ENCODE data around the gene SLC1A1.
"Not testable (repeated sequence)": the region's sequence is repeated elsewhere in the genome, so short reads cannot be mapped to it uniquely, and the experiment has no call there.

GRCh38 chr9:4530831-4531230, 40.6 kb downstream of the SLC1A1 start:
- TF ChIP-seq POLR2AphosphoS5 (IDR thresholded peaks at IDR 0.05; ENCODE audit: low read depth); JUNB (IDR thresholded peaks at IDR 0.05; ENCODE audit: unreplicated experiment); CTCF (conservative IDR thresholded peaks at IDR 0.05; ENCODE audit: low read depth in 2 of 2); EZH2 (IDR thresholded peaks at IDR 0.05; ENCODE audit: low read depth, unreplicated experiment); EZH2phosphoT487 (IDR thresholded peaks at IDR 0.05; ENCODE audit: unreplicated experiment); REST (IDR thresholded peaks at IDR 0.05; ENCODE audit: unreplicated experiment); ZNF114 (CRISPR knock-in tag; IDR thresholded peaks at IDR 0.05); ZNF462 (CRISPR knock-in tag; IDR thresholded peaks at IDR 0.05): not testable (repeated sequence)
